ENCODE data around the gene PLCH1. TPM values are rescaled to one million over a fixed set of nuclear protein-coding genes. Genes with fewer than 3 reads are reported as not detected.

The PLCH1 gene
- total and polyA plus RNA-seq, 9 of the 15 experiments (the other 6 are each of a cell fraction or from before 2014, with no cell fraction given): 0.17 to 0.62 (median 0.40) TPM

GRCh38 chr3:155658006-155658405, 86.9 kb downstream of the PLCH1 start:
- H3K27me3 ChIP-seq (ENCODE audit: control insufficient read depth in 2 of 2, insufficient read depth in 2 of 2, low read length in 2 of 2): peaks cover 0 to 5% of the 10 kb centered on the region in 2 experiments; a peak in 1 of 5 replicates
- BruUV-seq (replicated peaks): no TSS peak
- CTCF ChIA-PET (ENCODE audit: low intra/inter-chr PET ratio): no interaction called here
- no peaks in the 10 kb centered on the region for H3K4me1 ChIP-seq (replicated peaks in 1 of 2; ENCODE audit: control insufficient read depth in 2 of 2, insufficient read depth in 2 of 2, low read length in 2 of 2)
- no peak overlapping the region for H3K27ac ChIP-seq (ENCODE audit: extremely low read depth, low read depth, low read length)
- no peaks in the 10 kb centered on the region for H3K9me1 ChIP-seq (ENCODE audit: control insufficient read depth, insufficient read depth, low read length)
- ATAC-seq (no peak), FAIRE-seq (no peak), DNase-seq (ENCODE audit: extremely low read depth in 1 of 4, low spot score in 3 of 4) (no peak)
- no peak overlapping the region for H3K9ac ChIP-seq (ENCODE audit: insufficient read depth in 1 of 2, low read depth in 2 of 2, low read length in 2 of 2)
- in situ Hi-C loops (cut with MboI) (no loop called here), intact Hi-C loops (cut with micrococcal nuclease) (no loop called here)
- no peaks in the 10 kb centered on the region for H3K9me3 ChIP-seq (replicated peaks; ENCODE audit: control insufficient read depth, insufficient read depth, low read depth, low read length)
- no peak overlapping the region for H3K4me3 ChIP-seq
- 2% methylated on average over 5 of the region's 5 CpGs for WGBS (ENCODE audit: insufficient coverage, low coverage, missing lambda C conversion rate)
- no peaks in the 10 kb centered on the region for H4K20me1 ChIP-seq (replicated peaks; ENCODE audit: control insufficient read depth, insufficient read depth, low read length)
- POLR2A ChIA-PET: interaction anchor here (0.6 to 1.5 kb wide), 3 partner anchors 7 to 11 kb away, joined by 3 to 4 read pairs (median 3); no protein-coding TSS in a partner anchor
- no peak overlapping the region for H3K4me2 ChIP-seq (ENCODE audit: insufficient read depth, low read length)
- H3K36me3 ChIP-seq (ENCODE audit: control insufficient read depth, insufficient read depth, low read length): no peaks in the 10 kb centered on the region
- no peaks in the 10 kb centered on the region for H3K79me2 ChIP-seq (ENCODE audit: control insufficient read depth, insufficient read depth, low read length)
- no peak overlapping the region for H2AFZ ChIP-seq (ENCODE audit: low read depth, low read length)
- no peak for TF ChIP-seq SAFB (IDR thresholded peaks at IDR 0.05; ENCODE audit: borderline replicate concordance, low read depth, low read length)
- no peak for TF ChIP-seq ZBTB43 (CRISPR knock-in tag; IDR thresholded peaks at IDR 0.05)
- no peak for TF ChIP-seq MEIS2 (IDR thresholded peaks at IDR 0.05; ENCODE audit: partially characterized antibody)
- TF ChIP-seq STAT6 (CRISPR knock-in tag; IDR thresholded peaks at IDR 0.05): no peak
- no peak for TF ChIP-seq ESRRA (IDR thresholded peaks at IDR 0.05; ENCODE audit: borderline replicate concordance, low read depth)
- no peak for TF ChIP-seq ZNF165 (CRISPR knock-in tag; IDR thresholded peaks at IDR 0.05; ENCODE audit: borderline replicate concordance)
- no peak for TF ChIP-seq CUX1 (CRISPR knock-in tag; IDR thresholded peaks at IDR 0.05)
- TF ChIP-seq PHF21A (IDR thresholded peaks at IDR 0.05; ENCODE audit: borderline replicate concordance, low read depth): no peak
- TF ChIP-seq, protein P1, sequence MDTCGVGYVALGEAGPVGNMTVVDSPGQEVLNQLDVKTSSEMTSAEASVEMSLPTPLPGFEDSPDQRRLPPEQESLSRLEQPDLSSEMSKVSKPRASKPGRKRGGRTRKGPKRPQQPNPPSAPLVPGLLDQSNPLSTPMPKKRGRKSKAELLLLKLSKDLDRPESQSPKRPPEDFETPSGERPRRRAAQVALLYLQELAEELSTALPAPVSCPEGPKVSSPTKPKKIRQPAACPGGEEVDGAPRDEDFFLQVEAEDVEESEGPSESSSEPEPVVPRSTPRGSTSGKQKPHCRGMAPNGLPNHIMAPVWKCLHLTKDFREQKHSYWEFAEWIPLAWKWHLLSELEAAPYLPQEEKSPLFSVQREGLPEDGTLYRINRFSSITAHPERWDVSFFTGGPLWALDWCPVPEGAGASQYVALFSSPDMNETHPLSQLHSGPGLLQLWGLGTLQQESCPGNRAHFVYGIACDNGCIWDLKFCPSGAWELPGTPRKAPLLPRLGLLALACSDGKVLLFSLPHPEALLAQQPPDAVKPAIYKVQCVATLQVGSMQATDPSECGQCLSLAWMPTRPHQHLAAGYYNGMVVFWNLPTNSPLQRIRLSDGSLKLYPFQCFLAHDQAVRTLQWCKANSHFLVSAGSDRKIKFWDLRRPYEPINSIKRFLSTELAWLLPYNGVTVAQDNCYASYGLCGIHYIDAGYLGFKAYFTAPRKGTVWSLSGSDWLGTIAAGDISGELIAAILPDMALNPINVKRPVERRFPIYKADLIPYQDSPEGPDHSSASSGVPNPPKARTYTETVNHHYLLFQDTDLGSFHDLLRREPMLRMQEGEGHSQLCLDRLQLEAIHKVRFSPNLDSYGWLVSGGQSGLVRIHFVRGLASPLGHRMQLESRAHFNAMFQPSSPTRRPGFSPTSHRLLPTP (IDR thresholded peaks at IDR 0.05; ENCODE audit: borderline replicate concordance, extremely low read depth, insufficient read length): no peak
- TF ChIP-seq ZNF24 (IDR thresholded peaks at IDR 0.05): no peak

Measured in K562 (cell line).